ENCODE measurements around the gene ELMO2.

DNA sequence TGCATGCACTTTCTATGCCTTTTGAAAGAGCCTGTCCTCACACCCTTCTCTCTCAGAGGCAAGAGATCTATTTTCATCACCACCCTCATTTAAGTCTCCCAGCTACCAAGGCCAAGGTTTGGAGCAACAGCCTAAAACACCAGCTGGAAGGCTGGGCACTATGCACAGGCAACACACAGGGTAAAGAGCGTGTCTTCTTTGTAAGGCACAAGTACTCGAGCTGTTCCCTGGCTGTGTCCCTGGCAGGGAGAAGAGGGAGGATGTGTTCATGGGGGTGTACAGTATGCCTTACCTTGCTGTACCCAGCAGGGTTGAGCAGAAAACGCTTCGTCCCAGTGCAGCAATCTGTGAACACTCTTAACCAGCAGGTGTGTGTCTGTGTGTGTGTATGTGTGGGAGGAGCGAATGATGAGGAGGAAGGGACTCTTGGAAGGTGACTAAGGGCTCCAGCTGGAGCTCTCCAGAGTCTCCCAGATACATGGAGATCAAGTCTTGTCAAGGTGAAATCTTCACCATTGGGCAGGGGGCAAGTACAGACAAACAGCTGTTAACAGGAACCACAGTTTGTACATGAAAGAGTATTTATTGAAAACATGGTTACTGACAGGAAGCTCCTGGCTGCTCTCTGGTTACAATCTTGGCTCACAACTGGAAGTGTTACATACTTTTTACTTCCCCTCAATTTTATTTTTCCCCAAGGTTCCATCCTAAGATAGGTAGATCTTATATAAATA lies 40.8 kb downstream of the ELMO2 start:
- TF ChIP-seq, protein P1, sequence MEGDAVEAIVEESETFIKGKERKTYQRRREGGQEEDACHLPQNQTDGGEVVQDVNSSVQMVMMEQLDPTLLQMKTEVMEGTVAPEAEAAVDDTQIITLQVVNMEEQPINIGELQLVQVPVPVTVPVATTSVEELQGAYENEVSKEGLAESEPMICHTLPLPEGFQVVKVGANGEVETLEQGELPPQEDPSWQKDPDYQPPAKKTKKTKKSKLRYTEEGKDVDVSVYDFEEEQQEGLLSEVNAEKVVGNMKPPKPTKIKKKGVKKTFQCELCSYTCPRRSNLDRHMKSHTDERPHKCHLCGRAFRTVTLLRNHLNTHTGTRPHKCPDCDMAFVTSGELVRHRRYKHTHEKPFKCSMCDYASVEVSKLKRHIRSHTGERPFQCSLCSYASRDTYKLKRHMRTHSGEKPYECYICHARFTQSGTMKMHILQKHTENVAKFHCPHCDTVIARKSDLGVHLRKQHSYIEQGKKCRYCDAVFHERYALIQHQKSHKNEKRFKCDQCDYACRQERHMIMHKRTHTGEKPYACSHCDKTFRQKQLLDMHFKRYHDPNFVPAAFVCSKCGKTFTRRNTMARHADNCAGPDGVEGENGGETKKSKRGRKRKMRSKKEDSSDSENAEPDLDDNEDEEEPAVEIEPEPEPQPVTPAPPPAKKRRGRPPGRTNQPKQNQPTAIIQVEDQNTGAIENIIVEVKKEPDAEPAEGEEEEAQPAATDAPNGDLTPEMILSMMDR (conservative IDR thresholded peaks at IDR 0.05 in 1 of 2, IDR thresholded peaks at IDR 0.05 in 1 of 2; ENCODE audit: extremely low read depth in 1 of 2, insufficient read depth in 1 of 2, low read depth in 1 of 2, low read length in 2 of 2) = no peak
- no peak for TF ChIP-seq EZH2 (IDR thresholded peaks at IDR 0.05; ENCODE audit: borderline replicate concordance, low read length)
